Measurements from ENCODE around the gene LGMN. TPM values are rescaled to one million over a fixed set of nuclear protein-coding genes. Genes with fewer than 3 reads are reported as not detected.

Gene LGMN
- total and polyA plus RNA-seq, 9 of the 15 experiments (the other 6 are each of a cell fraction or from before 2014, with no cell fraction given), result 0.05 to 1.4 (median 0.43) TPM; not detected in 2

DNA sequence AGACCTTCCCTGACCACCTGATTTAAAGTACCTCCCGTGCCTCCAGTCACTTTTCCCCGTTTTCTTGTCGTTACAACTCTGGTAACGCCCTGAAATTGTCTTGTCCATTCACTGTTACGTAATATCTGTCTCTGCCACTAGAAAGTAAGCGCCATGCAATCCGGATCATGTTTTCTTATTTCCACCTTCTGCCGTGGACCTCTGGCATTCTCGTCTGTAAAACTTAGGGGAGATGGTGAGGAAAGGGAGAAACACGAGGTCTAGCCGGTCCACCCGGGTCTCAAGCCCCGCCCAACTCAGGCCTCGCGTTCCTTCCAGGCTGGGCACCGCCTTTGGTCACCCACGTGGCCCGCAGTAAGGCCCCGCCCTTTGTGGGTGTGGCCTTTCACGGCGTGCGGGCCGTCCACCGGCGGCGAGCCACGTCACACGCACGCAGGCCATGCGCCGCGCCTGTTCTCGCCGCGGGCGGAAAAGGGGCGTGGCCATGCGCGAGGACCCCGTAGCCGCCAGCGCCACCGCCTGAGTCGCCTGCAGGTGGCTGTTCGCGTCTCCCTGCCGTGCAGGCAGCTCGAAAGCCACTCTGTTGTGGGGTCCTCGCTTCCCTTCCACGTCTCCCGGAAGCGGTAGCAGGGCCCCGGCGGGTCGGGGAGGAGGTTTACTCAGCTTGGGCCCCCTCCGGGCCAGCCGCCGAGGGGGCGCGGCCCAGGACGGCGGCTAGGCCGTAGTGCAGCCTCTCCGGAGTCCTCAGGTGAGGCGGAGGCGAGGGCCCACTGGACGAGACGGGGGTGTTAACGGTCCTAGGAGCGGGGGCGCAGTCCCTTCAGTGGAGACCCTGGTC lies 45.5 kb upstream of the LGMN start, which contains the start of gene GOLGA5 (continued):
- TF ChIP-seq HNRNPUL1 (IDR thresholded peaks at IDR 0.05; ENCODE audit: low read length) (no peak), ZNF79 (CRISPR knock-in tag; IDR thresholded peaks at IDR 0.05; ENCODE audit: low read depth) (no peak), ZNF224 (CRISPR knock-in tag; IDR thresholded peaks at IDR 0.05) (no peak), HIVEP1 (CRISPR knock-in tag; IDR thresholded peaks at IDR 0.05) (no peak), ZNF668 (CRISPR knock-in tag; IDR thresholded peaks at IDR 0.05) (no peak), HEY1 (CRISPR knock-in tag; IDR thresholded peaks at IDR 0.05; ENCODE audit: borderline replicate concordance) (no peak), ETV1 (tag; conservative IDR thresholded peaks at IDR 0.05; ENCODE audit: low read depth) (peak; percentile 55), PHF21A (IDR thresholded peaks at IDR 0.05; ENCODE audit: borderline replicate concordance, low read depth) (no peak), ZC3H11A (IDR thresholded peaks at IDR 0.05; ENCODE audit: low read depth, low read length) (no peak), CHD4 (IDR thresholded peaks at IDR 0.05; ENCODE audit: insufficient read depth, insufficient replicate concordance, low read depth, low read length, poor library complexity, severe bottlenecking) (no peak), POLR2G (IDR thresholded peaks at IDR 0.05; ENCODE audit: low read depth, low read length) (peak; percentile 91), PTTG1 (tag; IDR thresholded peaks at IDR 0.05; ENCODE audit: low read depth) (no peak), POLR2A (conservative IDR thresholded peaks at IDR 0.05) (peak; percentile 76), KDM4B (IDR thresholded peaks at IDR 0.05; ENCODE audit: borderline replicate concordance in 2 of 2, low read depth in 1 of 2) (no peak)
- TF ChIP-seq, protein P1, sequence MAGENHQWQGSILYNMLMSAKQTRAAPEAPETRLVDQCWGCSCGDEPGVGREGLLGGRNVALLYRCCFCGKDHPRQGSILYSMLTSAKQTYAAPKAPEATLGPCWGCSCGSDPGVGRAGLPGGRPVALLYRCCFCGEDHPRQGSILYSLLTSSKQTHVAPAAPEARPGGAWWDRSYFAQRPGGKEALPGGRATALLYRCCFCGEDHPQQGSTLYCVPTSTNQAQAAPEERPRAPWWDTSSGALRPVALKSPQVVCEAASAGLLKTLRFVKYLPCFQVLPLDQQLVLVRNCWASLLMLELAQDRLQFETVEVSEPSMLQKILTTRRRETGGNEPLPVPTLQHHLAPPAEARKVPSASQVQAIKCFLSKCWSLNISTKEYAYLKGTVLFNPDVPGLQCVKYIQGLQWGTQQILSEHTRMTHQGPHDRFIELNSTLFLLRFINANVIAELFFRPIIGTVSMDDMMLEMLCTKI (IDR thresholded peaks at IDR 0.05; ENCODE audit: partially characterized antibody), result no peak
- TF ChIP-seq, protein P2, sequence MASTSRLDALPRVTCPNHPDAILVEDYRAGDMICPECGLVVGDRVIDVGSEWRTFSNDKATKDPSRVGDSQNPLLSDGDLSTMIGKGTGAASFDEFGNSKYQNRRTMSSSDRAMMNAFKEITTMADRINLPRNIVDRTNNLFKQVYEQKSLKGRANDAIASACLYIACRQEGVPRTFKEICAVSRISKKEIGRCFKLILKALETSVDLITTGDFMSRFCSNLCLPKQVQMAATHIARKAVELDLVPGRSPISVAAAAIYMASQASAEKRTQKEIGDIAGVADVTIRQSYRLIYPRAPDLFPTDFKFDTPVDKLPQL (IDR thresholded peaks at IDR 0.05; ENCODE audit: extremely low read depth, insufficient read length), result no peak
- TF ChIP-seq, protein P3, sequence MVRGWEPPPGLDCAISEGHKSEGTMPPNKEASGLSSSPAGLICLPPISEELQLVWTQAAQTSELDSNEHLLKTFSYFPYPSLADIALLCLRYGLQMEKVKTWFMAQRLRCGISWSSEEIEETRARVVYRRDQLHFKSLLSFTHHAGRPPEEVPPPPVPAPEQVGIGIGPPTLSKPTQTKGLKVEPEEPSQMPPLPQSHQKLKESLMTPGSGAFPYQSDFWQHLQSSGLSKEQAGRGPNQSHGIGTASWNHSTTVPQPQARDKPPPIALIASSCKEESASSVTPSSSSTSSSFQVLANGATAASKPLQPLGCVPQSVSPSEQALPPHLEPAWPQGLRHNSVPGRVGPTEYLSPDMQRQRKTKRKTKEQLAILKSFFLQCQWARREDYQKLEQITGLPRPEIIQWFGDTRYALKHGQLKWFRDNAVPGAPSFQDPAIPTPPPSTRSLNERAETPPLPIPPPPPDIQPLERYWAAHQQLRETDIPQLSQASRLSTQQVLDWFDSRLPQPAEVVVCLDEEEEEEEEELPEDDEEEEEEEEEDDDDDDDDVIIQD (CRISPR knock-in tag; IDR thresholded peaks at IDR 0.05), result no peak
- TF ChIP-seq, protein P4, sequence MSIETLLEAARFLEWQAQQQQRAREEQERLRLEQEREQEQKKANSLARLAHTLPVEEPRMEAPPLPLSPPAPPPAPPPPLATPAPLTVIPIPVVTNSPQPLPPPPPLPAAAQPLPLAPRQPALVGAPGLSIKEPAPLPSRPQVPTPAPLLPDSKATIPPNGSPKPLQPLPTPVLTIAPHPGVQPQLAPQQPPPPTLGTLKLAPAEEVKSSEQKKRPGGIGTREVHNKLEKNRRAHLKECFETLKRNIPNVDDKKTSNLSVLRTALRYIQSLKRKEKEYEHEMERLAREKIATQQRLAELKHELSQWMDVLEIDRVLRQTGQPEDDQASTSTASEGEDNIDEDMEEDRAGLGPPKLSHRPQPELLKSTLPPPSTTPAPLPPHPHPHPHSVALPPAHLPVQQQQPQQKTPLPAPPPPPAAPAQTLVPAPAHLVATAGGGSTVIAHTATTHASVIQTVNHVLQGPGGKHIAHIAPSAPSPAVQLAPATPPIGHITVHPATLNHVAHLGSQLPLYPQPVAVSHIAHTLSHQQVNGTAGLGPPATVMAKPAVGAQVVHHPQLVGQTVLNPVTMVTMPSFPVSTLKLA (conservative IDR thresholded peaks at IDR 0.05), result peak; percentile 95 to 96
- TF ChIP-seq, protein P5, sequence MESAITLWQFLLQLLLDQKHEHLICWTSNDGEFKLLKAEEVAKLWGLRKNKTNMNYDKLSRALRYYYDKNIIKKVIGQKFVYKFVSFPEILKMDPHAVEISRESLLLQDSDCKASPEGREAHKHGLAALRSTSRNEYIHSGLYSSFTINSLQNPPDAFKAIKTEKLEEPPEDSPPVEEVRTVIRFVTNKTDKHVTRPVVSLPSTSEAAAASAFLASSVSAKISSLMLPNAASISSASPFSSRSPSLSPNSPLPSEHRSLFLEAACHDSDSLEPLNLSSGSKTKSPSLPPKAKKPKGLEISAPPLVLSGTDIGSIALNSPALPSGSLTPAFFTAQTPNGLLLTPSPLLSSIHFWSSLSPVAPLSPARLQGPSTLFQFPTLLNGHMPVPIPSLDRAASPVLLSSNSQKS (CRISPR knock-in tag; IDR thresholded peaks at IDR 0.05), result no peak
